Right lobe of liver (tissue), 4 donors: ENCODE measurements around the gene NCAPD3.

Experiments used
- POLR2A ChIP-seq: fragments of 450-650 bp; IDR thresholded peaks from one replicate; pipeline ENCODE4 v1.6.1; 2017; ENCODE audit warnings: antibody characterized with exemption, mild to moderate bottlenecking
- TF ChIP-seq, protein P1 (sequence below), 4 donors: fragments of 200-600 bp in 3 of 4; fragments of 450-650 bp in 1 of 4; IDR thresholded peaks; one replicate each; pipeline versions ENCODE4 v1.5.1 to v1.8.0; 2016 to 2022; ENCODE audit warnings: antibody characterized with exemption in 4 of 4, mild to moderate bottlenecking in 2 of 4
- donor health status: DM: no; HTN: no; CAD: no.
- donor health status: DM: no; HTN: no; CAD: no.
- donor health status: DM: no; HTN: yes; CAD: no.

DNA sequence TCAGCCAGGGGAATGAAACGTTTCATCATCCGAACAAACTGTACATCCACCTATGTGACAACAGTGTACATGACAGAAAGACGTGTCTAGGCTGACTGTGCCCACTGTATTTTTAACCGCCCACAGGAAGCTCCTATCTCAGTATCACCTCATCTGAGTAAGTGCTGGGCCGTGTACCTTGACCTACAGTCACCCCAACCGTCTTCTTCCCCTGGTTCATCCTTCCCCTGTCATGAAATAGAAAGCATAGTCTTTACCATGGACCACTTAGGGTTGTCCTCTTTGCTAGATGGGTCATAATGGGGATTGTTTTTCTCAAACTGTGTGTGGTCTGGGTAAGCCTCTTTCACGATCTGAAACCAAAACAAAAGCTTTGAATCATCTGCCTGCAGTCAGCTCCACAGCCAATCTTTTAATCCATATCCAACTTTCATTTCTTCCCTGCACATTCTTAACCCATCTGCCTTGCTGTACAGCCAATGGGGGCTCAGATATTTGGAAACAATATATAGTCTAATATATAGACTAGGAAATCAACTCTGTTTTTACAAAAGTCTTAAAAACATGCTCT is 25.2 kb upstream of the NCAPD3 start:
- TF ChIP-seq, protein P1, sequence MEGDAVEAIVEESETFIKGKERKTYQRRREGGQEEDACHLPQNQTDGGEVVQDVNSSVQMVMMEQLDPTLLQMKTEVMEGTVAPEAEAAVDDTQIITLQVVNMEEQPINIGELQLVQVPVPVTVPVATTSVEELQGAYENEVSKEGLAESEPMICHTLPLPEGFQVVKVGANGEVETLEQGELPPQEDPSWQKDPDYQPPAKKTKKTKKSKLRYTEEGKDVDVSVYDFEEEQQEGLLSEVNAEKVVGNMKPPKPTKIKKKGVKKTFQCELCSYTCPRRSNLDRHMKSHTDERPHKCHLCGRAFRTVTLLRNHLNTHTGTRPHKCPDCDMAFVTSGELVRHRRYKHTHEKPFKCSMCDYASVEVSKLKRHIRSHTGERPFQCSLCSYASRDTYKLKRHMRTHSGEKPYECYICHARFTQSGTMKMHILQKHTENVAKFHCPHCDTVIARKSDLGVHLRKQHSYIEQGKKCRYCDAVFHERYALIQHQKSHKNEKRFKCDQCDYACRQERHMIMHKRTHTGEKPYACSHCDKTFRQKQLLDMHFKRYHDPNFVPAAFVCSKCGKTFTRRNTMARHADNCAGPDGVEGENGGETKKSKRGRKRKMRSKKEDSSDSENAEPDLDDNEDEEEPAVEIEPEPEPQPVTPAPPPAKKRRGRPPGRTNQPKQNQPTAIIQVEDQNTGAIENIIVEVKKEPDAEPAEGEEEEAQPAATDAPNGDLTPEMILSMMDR (IDR thresholded peaks at IDR 0.05) = no peak
- TF ChIP-seq POLR2A = no peak
